AG10803 (cell line): ENCODE data around the gene MCRIP1.

Source experiments
- DNase-seq: peaks from one replicate; pipeline ENCODE4 v3.0.0; 2010; ENCODE audit warnings: low read depth
- H3K4me3 ChIP-seq: 2 replicates; pipeline ENCODE4 v1.5.1; 2011; ENCODE audit warnings: mild to moderate bottlenecking, low read length, control low read depth
- TF ChIP-seq, protein P1 (sequence below): conservative IDR thresholded peaks from 2 replicates; pipeline ENCODE4 v1.5.1; 2011; ENCODE audit warnings: mild to moderate bottlenecking, low read length, control low read depth, inconsistent platforms

MCRIP1 gene

DNA sequence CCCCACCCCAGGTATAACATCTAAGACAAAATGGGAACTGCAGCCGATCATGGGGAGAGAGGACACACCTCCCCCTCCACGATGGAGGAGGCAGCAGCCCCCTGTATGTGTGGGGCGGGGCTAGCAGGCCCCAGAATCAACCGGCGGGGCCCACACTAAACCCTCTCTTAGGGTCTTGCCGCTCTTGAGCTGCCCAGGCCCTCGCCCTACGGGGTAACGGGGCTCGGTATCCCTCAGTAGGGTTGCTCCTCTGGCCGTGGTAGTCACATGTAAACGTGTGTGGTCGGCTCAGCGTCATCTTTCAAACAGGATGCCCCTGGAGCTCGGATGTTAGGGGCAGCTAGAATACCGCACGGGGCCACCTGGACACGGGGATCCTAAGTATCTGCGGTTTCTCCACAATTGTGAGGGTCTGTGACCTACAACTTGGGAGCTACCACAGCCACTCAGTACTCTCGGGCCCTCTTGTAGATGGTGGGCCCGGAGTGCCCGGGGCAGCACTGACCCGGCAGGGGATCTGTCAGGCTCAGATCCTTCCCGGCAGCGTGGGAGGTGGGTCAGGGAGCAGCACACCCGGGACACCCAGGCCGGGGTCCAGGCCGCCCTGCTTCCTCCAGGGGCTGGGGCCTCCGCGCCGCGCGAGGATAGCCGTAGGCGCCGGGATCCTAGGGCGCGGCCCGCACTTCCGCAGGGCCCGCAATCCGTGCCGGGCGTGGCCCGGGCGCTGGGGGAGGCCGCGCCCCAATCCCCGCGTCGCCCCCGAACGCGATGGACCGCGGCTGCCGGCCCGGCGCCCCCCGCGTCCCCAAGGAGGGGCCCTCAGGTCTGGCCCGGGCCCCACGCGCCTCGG lies 37.3 kb upstream of the MCRIP1 start:
- DNase-seq = peak; percentile 45
- TF ChIP-seq, protein P1, sequence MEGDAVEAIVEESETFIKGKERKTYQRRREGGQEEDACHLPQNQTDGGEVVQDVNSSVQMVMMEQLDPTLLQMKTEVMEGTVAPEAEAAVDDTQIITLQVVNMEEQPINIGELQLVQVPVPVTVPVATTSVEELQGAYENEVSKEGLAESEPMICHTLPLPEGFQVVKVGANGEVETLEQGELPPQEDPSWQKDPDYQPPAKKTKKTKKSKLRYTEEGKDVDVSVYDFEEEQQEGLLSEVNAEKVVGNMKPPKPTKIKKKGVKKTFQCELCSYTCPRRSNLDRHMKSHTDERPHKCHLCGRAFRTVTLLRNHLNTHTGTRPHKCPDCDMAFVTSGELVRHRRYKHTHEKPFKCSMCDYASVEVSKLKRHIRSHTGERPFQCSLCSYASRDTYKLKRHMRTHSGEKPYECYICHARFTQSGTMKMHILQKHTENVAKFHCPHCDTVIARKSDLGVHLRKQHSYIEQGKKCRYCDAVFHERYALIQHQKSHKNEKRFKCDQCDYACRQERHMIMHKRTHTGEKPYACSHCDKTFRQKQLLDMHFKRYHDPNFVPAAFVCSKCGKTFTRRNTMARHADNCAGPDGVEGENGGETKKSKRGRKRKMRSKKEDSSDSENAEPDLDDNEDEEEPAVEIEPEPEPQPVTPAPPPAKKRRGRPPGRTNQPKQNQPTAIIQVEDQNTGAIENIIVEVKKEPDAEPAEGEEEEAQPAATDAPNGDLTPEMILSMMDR = no peak

DNA sequence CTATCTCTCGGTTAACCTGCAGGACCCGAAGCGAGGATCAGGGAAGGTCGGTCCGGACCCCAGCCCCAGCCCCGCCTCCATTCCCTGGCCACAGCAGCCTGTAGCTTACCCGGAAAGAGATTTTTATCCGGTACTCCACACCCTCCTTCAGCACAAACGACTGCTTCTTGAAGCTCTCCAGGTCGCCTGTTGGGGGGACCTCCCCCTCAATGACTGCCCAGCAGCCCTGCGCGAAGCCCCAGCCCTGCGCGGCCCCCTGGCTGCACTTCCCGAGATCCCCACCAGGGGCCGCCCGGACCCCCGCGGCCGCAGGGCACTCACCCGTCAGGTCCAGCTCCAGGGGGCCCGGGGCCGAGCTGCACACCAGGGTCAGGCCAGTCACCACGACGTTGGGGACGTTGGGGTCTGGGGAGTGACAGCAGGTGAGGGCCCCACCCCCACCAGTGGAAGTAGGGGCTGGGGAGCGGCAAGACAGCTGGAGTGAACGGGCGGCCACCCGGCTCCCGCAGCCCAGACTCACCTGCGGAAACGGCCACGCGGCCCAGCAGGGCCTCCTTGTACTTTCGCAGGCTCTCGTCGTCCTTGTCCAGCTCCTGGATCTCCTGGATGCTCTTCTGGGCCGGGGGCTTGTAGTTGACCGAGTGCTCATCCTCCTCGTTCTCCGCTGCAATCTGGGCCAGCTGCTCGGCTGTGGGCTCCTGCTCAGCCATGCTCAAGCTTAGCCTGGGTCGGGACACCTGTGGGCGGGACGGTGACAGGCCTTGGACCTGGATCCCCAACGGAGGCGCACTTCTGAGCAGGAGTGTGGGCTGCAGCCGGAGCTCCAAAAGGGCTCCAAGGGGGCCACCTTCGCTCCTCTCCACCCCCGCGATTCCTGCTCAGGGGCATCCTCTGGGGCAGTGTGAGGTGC lies 36.4 kb upstream of the MCRIP1 start:
- H3K4me3 ChIP-seq = peak overlapping the region; percentile 81
- DNase-seq = peak; percentile 31
- TF ChIP-seq, protein P1 = peak; percentile 54

More for the DNA sequence above, 37.3 kb upstream of the MCRIP1 start:
- H3K4me3 ChIP-seq = peak overlapping the region; percentile 81

DNA sequence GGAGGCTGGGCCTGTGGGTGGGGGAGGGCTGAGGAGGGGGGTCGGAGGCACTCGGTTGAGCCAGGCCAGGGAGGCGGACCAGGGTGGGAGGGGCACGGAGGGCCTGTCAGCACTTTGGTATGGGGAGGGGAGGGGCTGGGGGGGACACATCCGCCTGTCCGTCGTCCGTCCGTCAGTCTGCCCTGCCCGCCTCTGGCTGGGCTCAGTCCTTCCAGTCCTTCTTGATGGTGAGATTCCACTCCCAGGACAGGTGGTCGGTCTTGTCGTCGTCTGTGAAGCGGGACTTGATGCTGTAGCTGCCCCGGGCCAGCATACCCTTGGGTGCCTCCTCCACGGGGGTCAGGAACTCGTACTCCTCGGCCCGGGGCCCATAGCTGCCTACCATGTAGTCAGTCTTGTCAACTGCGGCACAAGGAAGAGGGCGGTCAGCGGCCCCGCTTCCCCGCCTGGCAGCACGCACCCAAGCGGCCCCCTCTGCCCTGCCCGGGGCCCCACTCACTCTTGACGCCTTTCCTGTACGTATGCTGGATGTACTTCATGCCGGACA lies 35.7 kb upstream of the MCRIP1 start:
- TF ChIP-seq, protein P1 = no peak
- peak overlapping the region; percentile 81 for H3K4me3 ChIP-seq
- peak; percentile 88 for DNase-seq

DNA sequence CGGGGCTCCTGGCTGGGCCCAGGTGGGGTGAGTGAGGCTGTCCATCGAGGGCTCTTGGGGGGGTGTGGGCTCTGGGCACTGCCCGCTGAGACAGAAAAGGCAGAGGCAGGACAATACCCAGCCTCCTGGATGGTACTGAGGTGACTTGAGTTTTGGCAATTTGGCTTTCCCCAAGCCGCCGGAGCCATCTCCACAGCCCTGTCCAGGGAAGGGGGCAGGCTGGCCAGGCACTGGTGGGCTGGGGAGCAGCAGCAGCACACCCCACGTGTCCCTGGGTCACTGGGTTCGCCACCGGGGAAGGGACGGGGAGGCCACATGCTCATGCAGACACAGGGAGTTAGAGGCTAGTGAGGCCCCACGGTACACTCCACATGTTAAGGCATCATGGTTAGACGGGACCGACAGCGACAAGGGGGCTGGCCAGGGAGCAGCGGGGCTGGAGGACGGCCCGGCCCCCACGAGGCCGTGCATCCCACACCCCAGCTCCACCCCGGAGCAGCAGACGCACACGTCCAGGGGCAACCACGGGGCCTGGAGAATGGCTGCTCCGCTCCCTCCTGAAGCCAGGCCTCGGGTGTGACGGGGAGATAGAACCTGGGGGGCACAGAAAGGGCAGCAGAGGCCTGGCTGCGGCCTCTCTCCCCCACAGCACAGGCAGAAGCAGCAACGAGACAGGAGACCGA lies 35.0 kb upstream of the MCRIP1 start:
- no peak overlapping the region for H3K4me3 ChIP-seq
- DNase-seq = peak; percentile 25
- TF ChIP-seq, protein P1 = no peak

DNA sequence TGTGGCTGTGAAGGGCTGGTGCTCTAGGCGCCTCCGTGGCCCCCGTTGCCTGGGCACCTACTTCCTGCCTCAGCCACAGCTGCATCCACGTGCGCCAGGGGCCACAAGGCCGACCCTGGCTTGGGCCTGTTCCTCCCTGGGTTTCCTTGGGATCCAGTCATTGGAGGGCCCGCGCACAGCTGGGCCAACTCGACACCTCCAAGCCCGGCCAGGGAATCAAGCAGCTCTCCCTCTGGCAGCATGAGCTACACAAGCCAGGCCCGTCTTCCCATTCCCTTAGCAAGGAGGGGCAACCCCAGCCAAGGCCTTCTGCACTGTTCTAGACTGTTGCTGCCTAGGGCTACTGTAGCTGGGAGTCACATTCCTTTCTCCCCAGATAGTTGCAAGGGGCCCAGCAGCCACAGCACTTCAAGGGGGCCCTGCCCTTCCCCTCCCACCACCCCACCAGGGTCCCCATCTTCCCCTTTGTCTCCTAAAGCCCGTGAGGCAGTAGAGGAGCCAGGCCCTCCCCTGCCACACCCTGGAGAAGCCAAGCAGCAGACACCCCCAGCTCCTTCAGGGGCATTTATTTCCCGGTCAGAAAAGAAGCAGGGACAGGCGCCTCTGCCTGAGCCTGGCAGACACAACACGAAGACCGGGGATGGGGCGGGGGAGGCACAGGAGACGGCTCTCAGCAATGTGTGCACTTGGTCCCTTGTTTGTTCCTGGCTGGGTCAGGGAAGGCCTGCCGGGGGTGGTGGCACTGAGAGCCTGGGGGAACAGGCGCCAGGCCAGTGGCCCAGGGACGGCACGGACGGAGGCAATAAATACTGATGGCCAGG lies 34.3 kb upstream of the MCRIP1 start:
- DNase-seq = peak; percentile 62
- TF ChIP-seq, protein P1 = no peak

More for the DNA sequence above, 34.3 kb upstream of the MCRIP1 start:
- H3K4me3 ChIP-seq = no peak overlapping the region
